ENCODE measurements around the gene FGF16.
A peak's percentile ranks its signal among the peaks of the same experiment; 100 is the strongest.
"Not testable (repeated sequence)": the region's sequence is repeated elsewhere in the genome, so short reads cannot be mapped to it uniquely, and the experiment has no call there.

FGF16 gene

GRCh38 chrX:77447653-77448569 lies 722 bp downstream of the FGF16 start:
- ATAC-seq (no peak), DNase-seq (peak; percentile 16)

- DNase-seq (no peak), ATAC-seq (no peak)
Observed at GRCh38 chrX:77450415-77450814, 3.2 kb downstream of the FGF16 start.

- no peak for ATAC-seq
- DNase-seq = no peak
Observed at GRCh38 chrX:77450996-77451395, 3.8 kb downstream of the FGF16 start.

DNA sequence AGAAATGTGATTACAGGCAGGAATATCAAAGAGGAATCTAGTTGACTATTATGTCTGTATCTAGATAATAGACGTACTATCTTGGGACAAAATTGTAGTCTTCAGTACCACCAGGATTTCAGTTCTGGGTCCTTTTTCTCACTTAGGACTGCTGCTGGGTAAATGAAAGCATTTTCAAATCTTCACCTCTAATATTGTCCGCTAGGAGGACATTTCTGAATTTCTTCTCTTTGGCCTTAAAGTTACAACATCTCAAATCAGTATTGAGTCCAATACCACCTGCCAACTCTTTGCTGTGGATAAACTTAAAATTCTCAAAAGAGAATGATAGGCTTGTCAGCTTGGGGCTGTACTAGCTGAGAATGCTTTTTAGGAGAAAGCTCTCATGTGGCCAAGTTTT lies 6.0 kb downstream of the FGF16 start:
- DNase-seq (no peak), ATAC-seq (no peak)

- no peak for ATAC-seq
- DNase-seq = no peak
Observed at GRCh38 chrX:77455437-77455836, 8.2 kb downstream of the FGF16 start.

DNA sequence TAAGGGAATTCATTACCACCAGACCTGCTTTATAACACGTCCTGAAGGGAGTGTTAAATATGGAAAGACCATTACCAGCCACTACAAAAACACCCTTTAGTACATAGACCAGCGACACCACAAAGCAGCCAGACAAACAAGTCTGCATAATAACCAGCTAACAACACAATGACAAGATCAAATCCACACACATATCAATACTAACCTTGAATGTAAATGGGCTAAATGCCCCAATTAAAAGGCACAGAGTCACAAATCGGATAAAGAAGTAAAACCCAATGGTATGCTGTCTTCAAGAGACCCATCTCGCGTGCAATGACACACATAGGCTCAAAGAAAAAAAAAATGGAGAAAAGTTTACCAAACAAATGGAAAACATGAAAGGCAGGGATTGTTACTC lies 36.9 kb downstream of the FGF16 start:
- ATAC-seq (no peak), DNase-seq (no peak)

- DNase-seq (no peak), ATAC-seq (no peak)
Observed at GRCh38 chrX:77493677-77494553, 46.7 kb downstream of the FGF16 start.

GRCh38 chrX:77500164-77500563 lies 53.0 kb downstream of the FGF16 start:
- DNase-seq, ATAC-seq: not testable (repeated sequence)

DNA sequence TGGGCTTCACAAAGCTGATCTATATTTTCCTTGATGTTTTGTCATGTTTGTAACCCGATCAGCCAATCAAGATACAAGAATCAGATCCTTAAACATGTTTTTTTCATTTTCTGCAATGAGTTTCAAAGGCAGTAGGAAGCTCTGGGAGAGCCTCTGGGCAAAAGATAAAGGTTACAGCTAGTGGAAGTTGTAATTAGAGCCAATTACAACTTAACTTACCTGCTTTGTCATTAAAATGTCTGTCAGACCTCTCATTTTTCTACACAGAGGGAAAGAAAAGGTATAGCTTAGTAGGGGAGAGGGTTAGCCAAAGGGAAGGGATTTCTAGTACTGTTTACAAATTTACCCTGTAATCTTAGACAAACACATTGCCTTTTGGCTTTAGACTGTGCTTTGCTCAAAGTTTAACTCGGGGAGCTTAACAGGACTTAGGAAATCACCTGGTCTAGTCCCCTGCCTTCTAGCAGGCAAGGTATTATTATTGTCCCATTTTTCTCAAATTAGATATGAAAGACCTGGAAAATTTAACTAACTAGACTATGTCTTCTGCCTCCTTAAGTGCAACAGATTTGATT lies 55.8 kb downstream of the FGF16 start:
- no peak for DNase-seq
- ATAC-seq = no peak

GRCh38 chrX:77505227-77505626 lies 58.0 kb downstream of the FGF16 start:
- no peak for DNase-seq
- no peak for ATAC-seq
